ENCODE data around the gene PPP2R1A.

The PPP2R1A gene

GRCh38 chr19:52190487-52191293 is 838 bp downstream of the PPP2R1A start:
- peaks cover 43% of the 10 kb centered on the region for H4K20me1 ChIP-seq (ENCODE audit: insufficient read depth, low read length)
- peaks cover 65% of the 10 kb centered on the region for H3K79me2 ChIP-seq (ENCODE audit: low read length)
- peak overlapping the region; percentile 85 for H3K4me2 ChIP-seq (ENCODE audit: low read length)
- H3K4me3 ChIP-seq (ENCODE audit: low read length): peak overlapping the region; percentile 97
- H3K27ac ChIP-seq (ENCODE audit: low read length): peak overlapping the region; percentile 74
- no peak overlapping the region for H2AFZ ChIP-seq (ENCODE audit: low read depth, low read length)
- peak overlapping the region; percentile 98 for H3K9ac ChIP-seq (ENCODE audit: low read length)
- no peaks in the 10 kb centered on the region for H3K9me3 ChIP-seq (ENCODE audit: insufficient read depth, low read length)
- no peaks in the 10 kb centered on the region for H3K27me3 ChIP-seq (ENCODE audit: low read depth, low read length)
- peaks cover 16% of the 10 kb centered on the region for H3K4me1 ChIP-seq (ENCODE audit: low read length)
- no peak for TF ChIP-seq CTCF (IDR thresholded peaks at IDR 0.05; ENCODE audit: low read depth, low read length)
- no peak for TF ChIP-seq EZH2phosphoT487 (IDR thresholded peaks at IDR 0.05; ENCODE audit: low read depth)
- H3K36me3 ChIP-seq (replicated peaks; ENCODE audit: low read depth, low read length): peaks cover 40% of the 10 kb centered on the region

- Histone ChIP-seq H3K4me2 (ENCODE audit: low read length) (peak overlapping the region; percentile 85), H3K9ac (ENCODE audit: low read length) (peak overlapping the region; percentile 98), H3K27ac (ENCODE audit: low read length) (no peak overlapping the region; the same call in 1 of the 2 replicates), H3K27me3 (ENCODE audit: low read depth, low read length) (no peaks in the 10 kb centered on the region), H3K4me3 (ENCODE audit: low read length) (peak overlapping the region; percentile 97), H3K9me3 (ENCODE audit: insufficient read depth, low read length) (no peaks in the 10 kb centered on the region), H3K79me2 (ENCODE audit: low read length) (peaks cover 72% of the 10 kb centered on the region), H2AFZ (ENCODE audit: low read depth, low read length) (no peak overlapping the region), H4K20me1 (ENCODE audit: insufficient read depth, low read length) (peaks cover 50% of the 10 kb centered on the region), H3K4me1 (ENCODE audit: low read length) (peaks cover 16% of the 10 kb centered on the region), H3K36me3 (replicated peaks; ENCODE audit: low read depth, low read length) (peaks cover 47% of the 10 kb centered on the region)
- TF ChIP-seq CTCF (IDR thresholded peaks at IDR 0.05; ENCODE audit: low read depth, low read length): no peak
- no peak for TF ChIP-seq EZH2phosphoT487 (IDR thresholded peaks at IDR 0.05; ENCODE audit: low read depth)
These were observed 1.5 kb downstream of the PPP2R1A start for GRCh38 chr19:52191389-52191788.

- peaks cover 55% of the 10 kb centered on the region for H4K20me1 ChIP-seq (ENCODE audit: insufficient read depth, low read length)
- H3K36me3 ChIP-seq (replicated peaks; ENCODE audit: low read depth, low read length): peaks cover 52% of the 10 kb centered on the region
- H3K27me3 ChIP-seq (ENCODE audit: low read depth, low read length): no peaks in the 10 kb centered on the region
- no peak overlapping the region for H2AFZ ChIP-seq (ENCODE audit: low read depth, low read length)
- H3K27ac ChIP-seq (ENCODE audit: low read length): no peak overlapping the region
- H3K4me1 ChIP-seq (ENCODE audit: low read length): peaks cover 16% of the 10 kb centered on the region
- H3K9ac ChIP-seq (ENCODE audit: low read length): 0 out of 2 replicates have a peak overlapping the region, but pooled peaks have one; percentile 98
- H3K79me2 ChIP-seq (ENCODE audit: low read length): peaks cover 77% of the 10 kb centered on the region
- H3K9me3 ChIP-seq (ENCODE audit: insufficient read depth, low read length): no peaks in the 10 kb centered on the region
- peak overlapping the region; percentile 85 for H3K4me2 ChIP-seq (ENCODE audit: low read length)
- H3K4me3 ChIP-seq (ENCODE audit: low read length): peak overlapping the region; percentile 97
- TF ChIP-seq EZH2phosphoT487 (IDR thresholded peaks at IDR 0.05; ENCODE audit: low read depth): no peak
- TF ChIP-seq CTCF (IDR thresholded peaks at IDR 0.05; ENCODE audit: low read depth, low read length): no peak
These were observed 2.1 kb downstream of the PPP2R1A start for GRCh38 chr19:52191951-52192350.

- peaks cover 91% of the 10 kb centered on the region for H4K20me1 ChIP-seq (ENCODE audit: insufficient read depth, low read length)
- no peak overlapping the region for H3K27ac ChIP-seq (ENCODE audit: low read length)
- peaks cover 5% of the 10 kb centered on the region for H3K4me1 ChIP-seq (ENCODE audit: low read length)
- no peak overlapping the region for H3K4me3 ChIP-seq (ENCODE audit: low read length)
- peaks cover 71% of the 10 kb centered on the region for H3K36me3 ChIP-seq (replicated peaks; ENCODE audit: low read depth, low read length)
- no peak overlapping the region for H3K4me2 ChIP-seq (ENCODE audit: low read length)
- H3K9ac ChIP-seq (ENCODE audit: low read length): no peak overlapping the region
- H3K27me3 ChIP-seq (ENCODE audit: low read depth, low read length): no peaks in the 10 kb centered on the region
- H3K9me3 ChIP-seq (ENCODE audit: insufficient read depth, low read length): no peaks in the 10 kb centered on the region
- H2AFZ ChIP-seq (ENCODE audit: low read depth, low read length): no peak overlapping the region
- TF ChIP-seq CTCF (IDR thresholded peaks at IDR 0.05; ENCODE audit: low read depth, low read length) (no peak), EZH2phosphoT487 (IDR thresholded peaks at IDR 0.05; ENCODE audit: low read depth) (no peak)
- peaks cover 98% of the 10 kb centered on the region for H3K79me2 ChIP-seq (ENCODE audit: low read length)
These were observed 6.6 kb downstream of the PPP2R1A start for GRCh38 chr19:52196256-52196967.

All from OCI-LY3 (cell line).